ENCODE data around the gene FFAR3.

FFAR3 gene

GRCh38 chr19:35403116-35403760, 45.0 kb downstream of the FFAR3 start:
- DNase-seq (ENCODE audit: low spot score), result no peak

GRCh38 chr19:35404879-35405622, 46.8 kb downstream of the FFAR3 start:
- no peak for DNase-seq (ENCODE audit: low spot score)

- no peak for DNase-seq (ENCODE audit: low spot score)
Observed at GRCh38 chr19:35407619-35408018, 49.4 kb downstream of the FFAR3 start.

- no peak for DNase-seq (ENCODE audit: low spot score)
Observed at GRCh38 chr19:35408284-35409171, 50.3 kb downstream of the FFAR3 start.

- no peak for DNase-seq (ENCODE audit: low spot score)
Observed at GRCh38 chr19:35409191-35409590, 50.9 kb downstream of the FFAR3 start.
